ENCODE data around the gene DYNC1LI2.

DNA sequence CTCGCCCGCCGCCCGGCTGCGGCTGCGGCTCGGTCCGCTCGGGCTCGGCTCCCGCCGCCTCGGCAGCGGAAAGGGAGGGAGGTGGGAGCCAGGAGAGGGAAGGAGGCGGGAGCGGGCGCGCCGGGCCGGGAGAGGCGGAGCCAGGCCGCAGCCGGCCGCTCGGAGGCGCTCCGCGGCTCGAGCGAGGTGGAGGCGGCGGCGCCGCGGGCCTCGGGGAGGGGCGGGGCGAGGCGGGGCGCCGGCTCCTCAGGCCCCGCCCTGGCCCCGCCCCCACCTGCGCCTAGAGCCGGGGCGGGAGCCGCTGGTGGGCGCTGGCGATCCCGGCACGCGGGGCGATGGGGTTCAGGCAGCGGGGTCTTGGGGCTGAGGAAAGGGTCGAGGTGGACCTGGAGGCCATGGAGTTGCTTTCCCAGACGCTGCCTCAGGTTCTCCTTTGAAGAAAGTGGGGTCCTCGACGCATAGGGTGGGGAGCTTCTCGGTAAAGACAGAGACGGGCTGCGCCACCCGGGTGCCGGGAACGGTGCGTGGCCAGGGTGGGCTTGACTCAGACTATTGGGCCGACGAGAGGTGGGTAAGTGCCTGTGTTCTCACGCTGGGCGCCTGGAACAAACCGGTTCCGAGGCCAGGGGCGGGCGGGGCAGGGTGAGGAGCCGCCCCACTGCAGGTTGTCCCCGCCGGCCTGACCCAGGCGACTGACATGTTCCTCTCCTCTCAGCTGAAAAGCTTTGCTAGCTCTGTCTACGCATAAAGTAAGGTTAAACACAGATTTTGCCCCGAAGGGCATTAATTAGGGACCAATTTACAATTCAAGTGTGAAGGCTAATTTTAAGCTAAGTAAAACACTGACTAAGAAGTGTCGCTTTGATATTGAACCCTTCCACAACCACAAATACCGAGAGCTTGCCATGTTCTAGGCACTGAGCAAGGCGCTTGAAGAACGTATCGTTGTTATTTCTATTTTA lies 54.5 kb downstream of the DYNC1LI2 start, which contains the start of gene CMTM4:
- no peak; the same call in 1 of the 2 replicates for TF ChIP-seq CTCF (conservative IDR thresholded peaks at IDR 0.05)
- no peak for TF ChIP-seq EZH2 (IDR thresholded peaks at IDR 0.05; ENCODE audit: low read depth)

Data from PC-9 (cell line).